G401.6 (cell line): ENCODE results near the gene CYBC1.

Experiments
- FAIRE-seq: peaks from 2 replicates; lab custom pipeline; 2012; peaks lifted over from hg19 to GRCh38; lab: Jason Lieb, UNC

CYBC1 gene

GRCh38 chr17:82450357-82451106 lies at the start of gene CYBC1:
TSS of gene CYBC1 (minus strand) at chr17:82450752. CDS start at chr17:82449254, 1,498 bp downstream.
- peak; percentile 42 for FAIRE-seq

GRCh38 chr17:82497483-82498405 lies 47.2 kb upstream of the CYBC1 start:
- FAIRE-seq: no peak

- no peak for FAIRE-seq
Observed at GRCh38 chr17:82496529-82497434, 46.2 kb upstream of the CYBC1 start.

GRCh38 chr17:82495844-82496528 lies 45.4 kb upstream of the CYBC1 start:
- FAIRE-seq: no peak

- peak; percentile 98 for FAIRE-seq
Observed at GRCh38 chr17:82494236-82495055, 43.9 kb upstream of the CYBC1 start.

DNA sequence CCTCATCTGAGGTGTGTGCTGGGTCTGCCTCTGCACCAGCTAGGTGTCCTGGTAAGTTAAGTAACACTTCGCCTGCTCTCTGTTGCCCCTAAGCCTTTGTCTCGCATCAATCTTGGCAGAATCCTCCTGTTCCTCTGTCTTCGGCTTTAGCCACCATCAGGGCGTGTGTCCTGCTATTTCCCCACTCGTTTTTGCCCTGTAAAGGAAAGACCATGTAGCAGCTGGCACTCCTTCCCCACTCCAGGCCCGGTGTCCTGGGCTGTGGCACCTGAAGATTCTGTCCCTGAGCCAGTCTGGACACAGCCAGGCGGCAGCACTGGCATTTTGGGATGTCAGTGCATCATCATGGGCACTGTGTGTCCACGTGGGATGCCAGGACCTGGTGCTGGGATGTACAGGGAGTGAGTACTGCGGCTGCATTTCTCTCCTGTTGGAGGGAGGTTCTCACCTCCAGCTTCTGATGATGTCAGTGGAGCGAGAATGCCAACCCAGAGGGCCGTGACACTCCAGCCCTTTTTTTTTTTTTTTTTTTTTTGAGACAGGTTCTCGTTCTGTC lies 42.8 kb upstream of the CYBC1 start:
- no peak for FAIRE-seq

GRCh38 chr17:82492643-82493225 lies 42.2 kb upstream of the CYBC1 start:
- no peak for FAIRE-seq

- FAIRE-seq: no peak
Observed at GRCh38 chr17:82491533-82491932, 41.0 kb upstream of the CYBC1 start.

DNA sequence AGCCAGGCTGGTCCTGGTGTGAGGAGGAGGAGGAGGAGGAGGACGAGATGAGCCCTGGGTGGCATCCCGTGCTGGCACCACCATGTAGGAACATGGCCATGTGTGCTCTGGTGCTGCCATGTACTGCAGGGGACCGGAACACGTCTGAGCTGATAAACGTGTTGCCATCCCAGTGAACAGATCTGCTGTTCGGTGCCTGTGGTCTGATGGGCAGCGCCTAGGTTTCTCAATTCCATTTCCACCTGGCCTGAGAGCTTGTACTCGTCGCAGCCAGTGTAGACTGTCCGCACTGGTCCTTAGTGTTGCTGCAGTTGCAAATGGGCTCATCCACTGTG lies 40.6 kb upstream of the CYBC1 start:
- FAIRE-seq: no peak

DNA sequence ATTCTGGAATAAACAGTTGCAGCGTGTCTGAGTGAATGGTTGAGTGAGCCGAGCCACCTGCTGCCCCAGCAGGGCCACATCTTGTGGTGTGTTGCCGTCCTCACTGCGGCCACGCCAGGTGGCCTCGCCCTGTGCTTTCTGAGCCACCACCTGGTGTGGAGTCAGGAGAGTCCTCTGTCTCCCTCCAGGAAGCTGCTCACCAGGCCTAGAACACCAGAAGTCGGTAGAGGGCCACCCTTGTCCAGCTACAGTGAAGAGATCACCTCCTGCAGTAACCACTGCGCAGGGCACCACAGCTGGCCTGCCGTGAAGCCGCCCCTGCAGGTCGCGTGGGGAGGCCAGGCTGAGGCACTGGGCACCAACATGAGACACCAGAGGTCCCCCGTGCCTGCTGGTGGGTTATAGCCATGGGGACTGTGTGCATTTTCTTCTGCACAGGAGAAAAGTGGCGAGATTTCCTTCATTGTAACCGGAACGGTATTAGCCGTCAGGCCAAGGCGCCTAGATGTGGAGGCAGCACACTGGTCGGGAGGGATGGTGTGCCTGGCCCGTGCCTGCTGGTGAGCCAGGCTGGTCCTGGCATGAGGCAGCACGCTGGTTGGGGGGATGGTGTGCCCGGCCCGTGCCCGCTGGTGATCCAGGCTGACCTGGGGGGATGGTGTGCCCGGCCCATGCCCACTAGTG lies 40.1 kb upstream of the CYBC1 start:
- no peak for FAIRE-seq

- no peak for FAIRE-seq
Observed at GRCh38 chr17:82489851-82490511, 39.4 kb upstream of the CYBC1 start.

GRCh38 chr17:82489117-82489516 lies 38.6 kb upstream of the CYBC1 start:
- FAIRE-seq: no peak

DNA sequence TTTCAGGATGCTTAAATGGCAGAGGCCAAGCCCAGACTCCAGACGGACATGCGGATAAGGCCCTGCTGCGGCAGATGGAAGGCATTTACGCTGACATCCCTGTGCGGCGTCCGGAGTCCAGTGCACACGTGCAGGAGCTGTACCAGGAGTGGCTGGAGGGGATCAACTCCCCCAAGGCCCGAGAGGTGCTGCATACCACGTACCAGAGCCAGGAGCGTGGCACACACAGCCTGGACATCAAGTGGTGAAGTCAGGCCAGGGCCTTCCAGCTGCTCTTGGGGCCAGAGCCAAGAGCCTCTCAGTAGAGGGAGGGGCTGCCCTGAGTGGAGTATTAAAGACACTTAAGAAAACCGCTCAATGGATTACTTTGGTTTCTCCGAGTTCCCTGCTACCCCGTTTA lies 37.4 kb upstream of the CYBC1 start:
- no peak for FAIRE-seq

- no peak for FAIRE-seq
Observed at GRCh38 chr17:82486231-82487094, 35.9 kb upstream of the CYBC1 start.

DNA sequence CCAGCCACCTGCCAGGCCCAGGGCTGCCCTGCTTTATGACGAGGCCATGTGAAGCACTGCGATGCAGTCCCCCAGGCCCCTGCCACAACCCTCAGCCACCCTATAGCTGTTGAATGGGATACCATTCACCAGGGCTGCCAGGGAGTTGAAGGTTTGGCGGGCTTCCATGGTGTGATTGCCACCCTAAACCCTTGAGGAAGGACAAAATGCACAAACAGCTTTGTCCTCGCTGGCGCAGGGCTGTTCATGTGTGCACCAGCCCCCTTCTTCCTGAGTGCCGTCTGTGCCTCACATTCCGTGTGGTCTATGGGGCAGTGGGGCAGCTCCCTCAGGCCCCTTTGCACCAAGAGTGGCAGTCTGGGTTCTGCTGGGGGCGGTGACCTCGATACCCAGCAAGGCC lies 33.3 kb upstream of the CYBC1 start:
- FAIRE-seq: no peak

DNA sequence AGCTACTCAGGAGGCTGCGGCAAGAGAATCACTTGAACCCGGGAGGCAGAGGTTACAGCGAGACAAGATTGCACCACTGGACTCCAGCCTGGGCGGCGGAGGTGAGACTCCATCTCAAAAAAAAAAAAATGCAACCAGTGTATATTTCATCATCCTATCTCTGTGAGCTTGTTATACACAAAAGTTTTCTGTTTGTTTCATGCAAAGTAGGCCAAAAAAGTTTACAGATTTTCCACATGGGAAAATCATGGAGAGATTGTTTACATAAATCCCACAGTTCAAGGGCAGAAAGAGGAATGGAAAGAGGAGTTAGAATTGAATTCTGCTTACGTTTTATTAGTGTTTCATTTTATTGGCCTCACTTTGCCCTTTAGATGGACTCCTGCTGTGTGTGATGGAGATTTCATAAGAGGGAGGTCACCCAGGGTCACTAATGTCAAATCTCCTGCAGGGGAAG lies 32.7 kb upstream of the CYBC1 start:
- FAIRE-seq: no peak

DNA sequence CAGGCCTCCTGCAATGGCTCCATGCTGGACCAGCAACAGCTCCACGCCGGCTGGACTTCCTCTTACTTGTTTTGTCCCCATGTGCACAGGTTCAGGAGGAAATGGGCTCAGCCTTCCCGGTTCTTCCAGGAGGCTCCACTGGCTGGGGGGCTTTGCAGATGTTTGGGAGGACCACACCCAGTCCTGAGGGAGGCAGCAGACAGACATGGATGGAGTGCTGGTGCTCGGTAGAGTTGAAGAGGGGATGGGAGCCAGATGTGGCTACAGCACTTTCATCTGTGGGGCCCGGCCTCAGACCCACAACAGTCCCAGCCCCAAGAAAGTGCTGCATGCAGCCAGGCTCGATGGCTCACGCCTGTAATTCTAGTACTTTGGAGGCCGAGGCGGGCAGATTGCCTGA lies 29.8 kb upstream of the CYBC1 start:
- no peak for FAIRE-seq

GRCh38 chr17:82479602-82480001 lies 29.1 kb upstream of the CYBC1 start:
- no peak for FAIRE-seq
